Measurements from ENCODE around the gene R3HDM1. TPM values are rescaled to one million over a fixed set of nuclear protein-coding genes. Genes with fewer than 3 reads are reported as not detected.

Gene R3HDM1
- total and polyA plus RNA-seq, 2 donors (not counting 1 experiment from before 2014, with no cell fraction given) = 23.7 to 57.8 TPM

- H3K9ac ChIP-seq (ENCODE audit: low read length) = no peak overlapping the region
- 100% methylated on average over 1 of the region's 1 CpG for WGBS (ENCODE audit: insufficient coverage)
- CTCF ChIA-PET = no interaction called here
These were observed 99.2 kb downstream of the R3HDM1 start for GRCh38 chr2:135630488-135630887.

DNA sequence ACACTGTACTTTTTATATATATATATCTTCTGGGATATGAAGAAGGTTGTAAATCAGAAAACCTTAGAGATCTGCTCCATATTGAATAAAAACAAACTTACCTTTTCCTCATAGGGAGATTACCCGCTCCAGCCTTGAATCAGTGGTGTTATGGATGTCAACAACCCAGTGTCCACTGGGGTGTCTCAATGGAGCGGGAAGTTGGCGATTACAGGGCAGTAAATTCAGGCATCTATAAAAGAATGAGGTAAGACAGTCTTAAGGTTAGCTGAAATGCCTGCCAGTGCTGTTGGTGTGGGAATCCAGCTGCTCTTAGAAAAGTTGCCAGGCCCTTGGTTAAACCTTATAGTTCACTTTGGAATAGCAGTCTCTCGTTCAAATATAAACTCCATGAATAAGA, 102.3 kb downstream of the R3HDM1 start:
- H3K79me2 ChIP-seq (ENCODE audit: control insufficient read depth, insufficient read depth, low read length) = no peaks in the 10 kb centered on the region
- H3K4me2 ChIP-seq (replicated peaks; ENCODE audit: low read depth, low read length, poor library complexity, severe bottlenecking) = no peak overlapping the region
- H4K20me1 ChIP-seq (ENCODE audit: control insufficient read depth, insufficient read depth, low read length, poor library complexity, severe bottlenecking) = no peaks in the 10 kb centered on the region
- ATAC-seq (ENCODE audit: low read depth) (no peak), DNase-seq (no peak)
- H3K27me3 ChIP-seq (replicated peaks in 1 of 4; ENCODE audit: control extremely low read depth in 1 of 4, control insufficient read depth in 3 of 4, insufficient read depth in 4 of 4, low read length in 3 of 4) = no peaks in the 10 kb centered on the region
- no peaks in the 10 kb centered on the region for H3K4me1 ChIP-seq (ENCODE audit: control insufficient read depth in 2 of 2, insufficient read depth in 2 of 2, low read length in 2 of 2)
- TF ChIP-seq EZH2 (IDR thresholded peaks at IDR 0.05; ENCODE audit: borderline replicate concordance, insufficient read depth, low read depth, low read length, poor library complexity, severe bottlenecking) (no peak), CTCF (IDR thresholded peaks at IDR 0.05) (no peak)
- no peak overlapping the region for H2AFZ ChIP-seq (ENCODE audit: insufficient read depth, low read depth, low read length, poor library complexity, severe bottlenecking)
- POLR2A ChIA-PET = no interaction called here
- no peak overlapping the region for H3K4me3 ChIP-seq (ENCODE audit: control extremely low read depth in 1 of 5, extremely low read depth in 1 of 5, insufficient read depth in 1 of 5, low read depth in 2 of 5, low read length in 4 of 5)
- H3K9me3 Mint-ChIP-seq (ENCODE audit: insufficient read depth) = no peaks in the 10 kb centered on the region
- H3K36me3 ChIP-seq (replicated peaks in 1 of 2; ENCODE audit: control extremely low read depth in 1 of 2, control insufficient read depth in 1 of 2, extremely low read depth in 1 of 2, insufficient read depth in 2 of 2, low read length in 1 of 2) = peaks cover 0 to 30% of the 10 kb centered on the region in 2 experiments
- H3K9ac ChIP-seq (ENCODE audit: low read length) = no peak overlapping the region
- WGBS (ENCODE audit: insufficient coverage) = 85% methylated on average over 2 of the region's 4 CpGs
- no peak overlapping the region for H3K4me3 Mint-ChIP-seq
- no peaks in the 10 kb centered on the region for H3K27me3 Mint-ChIP-seq
- no peak overlapping the region for H3K27ac ChIP-seq (ENCODE audit: low read length in 2 of 2)
- H3K9me3 ChIP-seq (ENCODE audit: control extremely low read depth in 1 of 3, control insufficient read depth in 2 of 3, insufficient read depth in 1 of 3, low read length in 2 of 3) = no peaks in the 10 kb centered on the region
- CTCF ChIA-PET = interaction anchor here (0.6 kb wide), 1 partner anchor 124 kb away, joined by 3 read pairs; no protein-coding TSS in a partner anchor
- H3K27ac Mint-ChIP-seq = no peak overlapping the region
- H3K4me1 Mint-ChIP-seq = no peaks in the 10 kb centered on the region
- intact Hi-C loops (cut with micrococcal nuclease) = no loop called here

More at GRCh38 chr2:135630488-135630887, 99.2 kb downstream of the R3HDM1 start:
- no peaks in the 10 kb centered on the region for H4K20me1 ChIP-seq (ENCODE audit: control insufficient read depth, insufficient read depth, low read length, poor library complexity, severe bottlenecking)
- H3K9me3 ChIP-seq (ENCODE audit: control extremely low read depth in 1 of 3, control insufficient read depth in 2 of 3, insufficient read depth in 1 of 3, low read length in 2 of 3) = no peaks in the 10 kb centered on the region
- H3K27ac ChIP-seq (ENCODE audit: low read length in 2 of 2) = no peak overlapping the region
- H2AFZ ChIP-seq (ENCODE audit: insufficient read depth, low read depth, low read length, poor library complexity, severe bottlenecking) = no peak overlapping the region
- intact Hi-C loops (cut with micrococcal nuclease) = no loop called here
- no peak for DNase-seq
- peaks cover 0 to 12% of the 10 kb centered on the region in 2 experiments for H3K36me3 ChIP-seq (replicated peaks in 1 of 2; ENCODE audit: control extremely low read depth in 1 of 2, control insufficient read depth in 1 of 2, extremely low read depth in 1 of 2, insufficient read depth in 2 of 2, low read length in 1 of 2)
- ATAC-seq (ENCODE audit: low read depth) = no peak
- no peak overlapping the region for H3K4me3 ChIP-seq (ENCODE audit: control extremely low read depth in 1 of 5, extremely low read depth in 1 of 5, insufficient read depth in 1 of 5, low read depth in 2 of 5, low read length in 4 of 5)
- Mint-ChIP-seq H3K27ac (no peak overlapping the region), H3K4me1 (no peaks in the 10 kb centered on the region), H3K4me3 (no peak overlapping the region), H3K27me3 (no peaks in the 10 kb centered on the region), H3K9me3 (ENCODE audit: insufficient read depth) (no peaks in the 10 kb centered on the region)
- POLR2A ChIA-PET = no interaction called here
- no peaks in the 10 kb centered on the region for H3K27me3 ChIP-seq (replicated peaks in 1 of 4; ENCODE audit: control extremely low read depth in 1 of 4, control insufficient read depth in 3 of 4, insufficient read depth in 4 of 4, low read length in 3 of 4)
- no peak overlapping the region for H3K4me2 ChIP-seq (replicated peaks; ENCODE audit: low read depth, low read length, poor library complexity, severe bottlenecking)
- H3K79me2 ChIP-seq (ENCODE audit: control insufficient read depth, insufficient read depth, low read length) = no peaks in the 10 kb centered on the region
- no peaks in the 10 kb centered on the region for H3K4me1 ChIP-seq (ENCODE audit: control insufficient read depth in 2 of 2, insufficient read depth in 2 of 2, low read length in 2 of 2)
- TF ChIP-seq EZH2 (IDR thresholded peaks at IDR 0.05; ENCODE audit: borderline replicate concordance, insufficient read depth, low read depth, low read length, poor library complexity, severe bottlenecking) (no peak), CTCF (IDR thresholded peaks at IDR 0.05) (no peak)

Measured in B cell (primary cell).